CD14-positive monocyte (primary cell): ENCODE data around the gene HOXA2. TPM values are rescaled to one million over a fixed set of nuclear protein-coding genes. Genes with fewer than 3 reads are reported as not detected.

Source experiments
- DNase-seq, 3 donors: peaks; one replicate each; pipeline ENCODE4 v3.0.0-alpha.2; 2011 to 2022
- H2AFZ ChIP-seq: 2 replicates; pipeline ENCODE4 v1.6.0; 2012; ENCODE audit warnings: mild to moderate bottlenecking, low read depth, low read length, inconsistent platforms; ENCODE audit not compliant: insufficient read depth, poor library complexity, severe bottlenecking
- H3K27ac ChIP-seq, 2 donors: 1 replicate in 1 of 2; 2 replicates in 1 of 2; pipeline ENCODE4 v1.5.1; 2012 to 2013; ENCODE audit warnings: low read length in 2 of 2, control low read depth in 1 of 2, inconsistent platforms in 1 of 2, low read depth in 1 of 2, mild to moderate bottlenecking in 1 of 2
- H3K27me3 ChIP-seq, 2 donors: one replicate each; pipeline versions ENCODE4 v1.6.0 to v1.6.1; 2011 to 2013; ENCODE audit warnings: low read length in 2 of 2; ENCODE audit not compliant: control insufficient read depth in 2 of 2, insufficient read depth in 2 of 2
- H3K36me3 ChIP-seq, 2 donors: replicated peaks in 1 of 2; 1 replicate in 1 of 2; 2 replicates in 1 of 2; pipeline versions ENCODE4 v1.5.1 to v1.6.1; 2012 to 2013; ENCODE audit warnings: low read length in 2 of 2, control low read depth in 1 of 2, inconsistent platforms in 1 of 2, mild to moderate bottlenecking in 1 of 2; ENCODE audit not compliant: insufficient read depth in 2 of 2, control insufficient read depth in 1 of 2
- H3K4me1 ChIP-seq, 2 donors: 1 replicate in 1 of 2; 2 replicates in 1 of 2; pipeline versions ENCODE4 v1.5.1 to v1.6.1; 2012 to 2013; ENCODE audit warnings: low read length in 2 of 2, control low read depth in 1 of 2, inconsistent platforms in 1 of 2, mild to moderate bottlenecking in 1 of 2, moderate library complexity in 1 of 2; ENCODE audit not compliant: insufficient read depth in 2 of 2, control insufficient read depth in 1 of 2
- H3K4me2 ChIP-seq: replicated peaks from 2 replicates; pipeline ENCODE3; 2012; ENCODE audit warnings: low read length, moderate library complexity, mild to moderate bottlenecking; ENCODE audit not compliant: poor library complexity, severe bottlenecking; ENCODE audit errors: extremely low read depth
- H3K4me3 ChIP-seq, 3 experiments: fragments of 200-600 bp in 1 of 3; sonication (generic) in 1 of 3; replicated peaks in 1 of 3; 1 replicate in 2 of 3; 2 replicates in 1 of 3; pipeline ENCODE4 v1.5.1; 2011 to 2013; ENCODE audit warnings: low read length in 3 of 3, mild to moderate bottlenecking in 3 of 3, control low read depth in 2 of 3, low read depth in 2 of 3, inconsistent platforms in 1 of 3, moderate library complexity in 1 of 3
- H3K79me2 ChIP-seq: 2 replicates; pipeline ENCODE4 v1.6.0; 2012; ENCODE audit warnings: mild to moderate bottlenecking, control low read depth, inconsistent platforms, low read length, moderate library complexity; ENCODE audit not compliant: insufficient read depth
- H3K9ac ChIP-seq: 2 replicates; pipeline ENCODE4 v1.6.0; 2017; ENCODE audit warnings: low read length, mild to moderate bottlenecking; ENCODE audit not compliant: insufficient read depth, poor library complexity, severe bottlenecking
- H3K9me3 ChIP-seq, 2 donors: replicated peaks in 1 of 2; 1 replicate in 1 of 2; 2 replicates in 1 of 2; pipeline versions ENCODE4 v1.5.1 to v1.6.1; 2012 to 2013; ENCODE audit warnings: low read length in 2 of 2, control low read depth in 1 of 2; ENCODE audit not compliant: control insufficient read depth in 1 of 2, insufficient read depth in 1 of 2
- H4K20me1 ChIP-seq: 2 replicates; pipeline ENCODE4 v1.6.0; 2012; ENCODE audit warnings: mild to moderate bottlenecking, low read length, control low read depth, moderate library complexity; ENCODE audit not compliant: insufficient read depth
- H3K27ac Mint-ChIP-seq, 7 donors: one replicate each; pipeline ENCODE4 v1.8.0; 2020; ENCODE audit warnings: mild to moderate bottlenecking in 7 of 7, mixed read lengths in 7 of 7, moderate library complexity in 6 of 7, inconsistent platforms in 2 of 7
- H3K27me3 Mint-ChIP-seq, 3 donors: one replicate each; pipeline ENCODE4 v1.8.0; 2021 to 2022; ENCODE audit warnings: low read depth in 3 of 3, mild to moderate bottlenecking in 3 of 3, mixed read lengths in 3 of 3, moderate library complexity in 3 of 3, inconsistent platforms in 1 of 3
- H3K36me3 Mint-ChIP-seq, 2 donors: one replicate each; pipeline ENCODE4 v1.8.0; 2020; ENCODE audit warnings: mixed read lengths in 2 of 2, inconsistent platforms in 1 of 2, mild to moderate bottlenecking in 1 of 2
- H3K4me1 Mint-ChIP-seq: one replicate; pipeline ENCODE4 v1.8.0; 2020; ENCODE audit warnings: mild to moderate bottlenecking, mixed read lengths
- H3K4me3 Mint-ChIP-seq, 2 donors: one replicate each; pipeline ENCODE4 v1.8.0; 2020; ENCODE audit warnings: mild to moderate bottlenecking in 2 of 2, mixed read lengths in 2 of 2, moderate library complexity in 1 of 2
- H3K9me3 Mint-ChIP-seq, 7 donors: one replicate each; pipeline ENCODE4 v1.8.0; 2020 to 2022; ENCODE audit warnings: mixed read lengths in 7 of 7, mild to moderate bottlenecking in 6 of 7, moderate library complexity in 6 of 7, inconsistent platforms in 2 of 7
- CTCF ChIP-seq: fragments of 200-600 bp; IDR thresholded peaks from one replicate; pipeline ENCODE4 v1.8.0; 2022; ENCODE audit warnings: antibody characterized with exemption, mild to moderate bottlenecking
- WGBS: methylation state at CpG from one replicate; pipeline ENCODE4 v1.1.5; 2013; ENCODE audit warnings: missing lambda C conversion rate; ENCODE audit not compliant: insufficient coverage; 5-methylcytosine and 5-hydroxymethylcytosine counted together
- intact Hi-C, 2 donors: fragments of 100-400 bp; cut with micrococcal nuclease; formaldehyde crosslinking; loops; one replicate each; pipeline versions ENCODE4 v1.15.0 to v1.15.1; 2023
- polyA plus RNA-seq, 3 donors: library from polyadenylated mRNA; depleted of rRNA in 1 of 3; unstranded in 2 of 3; stranded (reverse) in 1 of 3; fragments of 300-500 nt in 2 of 3; fragments of >200 nt in 1 of 3; fragmentation: Illumina TruSeq in 2 of 3; gene quantifications; 1 replicate in 2 of 3; 2 replicates in 1 of 3; pipeline ENCODE4 v1.2.3, GENCODE V29; 2012 to 2021

Gene HOXA2
- polyA plus RNA-seq, 3 donors = not detected

- peak overlapping the region; percentile 70 for H2AFZ ChIP-seq
- peak overlapping the region; percentile 92 for H3K4me2 ChIP-seq
- peaks cover 74 to 88% (median 77%) of the 10 kb centered on the region in 3 donors for H3K27me3 Mint-ChIP-seq
- WGBS = 5% methylated on average over 29 of the region's 33 CpGs
- peaks cover 62 to 83% of the 10 kb centered on the region in 2 donors for H3K27me3 ChIP-seq
- peak overlapping the region; percentile 89 to 95 for H3K4me3 Mint-ChIP-seq
- H3K27ac ChIP-seq = peak overlapping the region in 1 of 2 donors; percentile 28
- H3K27ac Mint-ChIP-seq = peak overlapping the region; percentile 69 to 95 (median 82)
- H3K79me2 ChIP-seq = peaks cover 31% of the 10 kb centered on the region
- peak overlapping the region; percentile 31 to 90 (median 40) for H3K4me3 ChIP-seq
- no peak for DNase-seq
- TF ChIP-seq CTCF = no peak
- H3K36me3 Mint-ChIP-seq = peaks cover 36 to 49% of the 10 kb centered on the region in 2 donors
- peaks cover 49% of the 10 kb centered on the region for H3K4me1 Mint-ChIP-seq
- peaks cover 33% of the 10 kb centered on the region for H4K20me1 ChIP-seq
- H3K9me3 ChIP-seq = peaks cover 0 to 11% of the 10 kb centered on the region in 2 donors
- intact Hi-C loops = loop anchor here (2.0 to 10.0 kb wide), 4 partner anchors 60 to 234 kb away; partner anchors contain the start of genes HOXA7 (in 1 of the 2) and SKAP2 (in 1 of the 2)
- H3K36me3 ChIP-seq = peaks cover 7 to 18% of the 10 kb centered on the region in 2 donors
- H3K4me1 ChIP-seq = peaks cover 39 to 42% of the 10 kb centered on the region in 2 donors
- H3K9ac ChIP-seq = no peak overlapping the region
- H3K9me3 Mint-ChIP-seq = peaks cover 0 to 42% (median 15%) of the 10 kb centered on the region in 7 donors
These were observed 7.2 kb downstream of the HOXA2 start for GRCh38 chr7:27095050-27095896.

- Histone ChIP-seq H3K9me3 (peaks cover 0 to 10% of the 10 kb centered on the region in 2 donors), H3K36me3 (peaks cover 5 to 10% of the 10 kb centered on the region in 2 donors), H3K9ac (no peak overlapping the region), H3K27me3 (peaks cover 70 to 83% of the 10 kb centered on the region in 2 donors), H2AFZ (no peak overlapping the region), H3K4me1 (peaks cover 39 to 42% of the 10 kb centered on the region in 2 donors), H3K27ac (no peak overlapping the region), H3K4me3 (peak overlapping the region in 1 of 3 experiments; percentile 90), H3K79me2 (peaks cover 31% of the 10 kb centered on the region), H3K4me2 (peak overlapping the region; percentile 92), H4K20me1 (peaks cover 25% of the 10 kb centered on the region)
- no peak for TF ChIP-seq CTCF
- Mint-ChIP-seq H3K9me3 (peaks cover 0 to 43% (median 15%) of the 10 kb centered on the region in 7 donors), H3K36me3 (peaks cover 28 to 41% of the 10 kb centered on the region in 2 donors), H3K4me3 (peak overlapping the region; percentile 89 to 95), H3K4me1 (peaks cover 48% of the 10 kb centered on the region), H3K27ac (peak overlapping the region in 1 of 7 donors; percentile 45), H3K27me3 (peaks cover 77 to 88% (median 79%) of the 10 kb centered on the region in 3 donors)
- DNase-seq = no peak
- 35% methylated on average over 21 of the region's 29 CpGs for WGBS
- intact Hi-C loops = loop anchor here (2.0 to 10.0 kb wide), 4 partner anchors 60 to 234 kb away; partner anchors contain the start of genes HOXA7 (in 1 of the 2) and SKAP2 (in 1 of the 2)
These were observed 8.0 kb downstream of the HOXA2 start for GRCh38 chr7:27094304-27095049.
